Endothelial cell (in vitro differentiated cells): Measurements from ENCODE around the gene NAA38. TPM values are rescaled to one million over a fixed set of nuclear protein-coding genes. Genes with fewer than 3 reads are reported as not detected.

Experiments
- DNase-seq: peaks from one replicate; pipeline ENCODE4 v3.0.0; 2021; ENCODE audit warnings: low spot score
- H3K27ac Mint-ChIP-seq: one replicate; pipeline ENCODE4 v1.8.0; 2021; ENCODE audit warnings: mixed read lengths, inconsistent platforms; ENCODE audit not compliant: unreplicated experiment
- H3K27me3 Mint-ChIP-seq: one replicate; pipeline ENCODE4 v1.8.0; 2021; ENCODE audit warnings: mild to moderate bottlenecking, moderate library complexity, mixed read lengths, inconsistent platforms; ENCODE audit not compliant: unreplicated experiment
- H3K36me3 Mint-ChIP-seq: one replicate; pipeline ENCODE4 v1.8.0; 2021; ENCODE audit warnings: mild to moderate bottlenecking, low read depth, mixed read lengths, inconsistent platforms; ENCODE audit not compliant: unreplicated experiment
- H3K4me1 Mint-ChIP-seq: one replicate; pipeline ENCODE4 v1.8.0; 2021; ENCODE audit warnings: mild to moderate bottlenecking, mixed read lengths, inconsistent platforms; ENCODE audit not compliant: unreplicated experiment
- H3K4me3 Mint-ChIP-seq: one replicate; pipeline ENCODE4 v1.8.0; 2021; ENCODE audit warnings: mild to moderate bottlenecking, mixed read lengths, inconsistent platforms; ENCODE audit not compliant: unreplicated experiment
- H3K9me3 Mint-ChIP-seq: one replicate; pipeline ENCODE4 v1.8.0; 2021; ENCODE audit warnings: mixed read lengths, inconsistent platforms; ENCODE audit not compliant: unreplicated experiment
- CTCF ChIP-seq: fragments of 200-600 bp; sonication (generic); IDR thresholded peaks from one replicate; pipeline ENCODE4 v1.5.0; 2021; ENCODE audit warnings: antibody characterized with exemption; ENCODE audit not compliant: unreplicated experiment
- total RNA-seq: library from RNA; stranded (reverse); fragmentation: NEBNext Ultra II Directional; extraction: Animal tissue kit (Norgen Biotek cat#: 25700); gene quantifications from one replicate; pipeline ENCODE4 v1.2.1, GENCODE V29; 2021; ENCODE audit not compliant: unreplicated experiment

The NAA38 gene
- total RNA-seq, 1 donor from 2014 or later: 97.9 TPM

- H3K9me3 Mint-ChIP-seq: no peaks in the 10 kb centered on the region
- H3K36me3 Mint-ChIP-seq: peaks cover 23% of the 10 kb centered on the region
- peak overlapping the region; percentile 99 for H3K27ac Mint-ChIP-seq
- DNase-seq: no peak
- TF ChIP-seq CTCF: no peak
- peak overlapping the region; percentile 99 for H3K4me3 Mint-ChIP-seq
- H3K27me3 Mint-ChIP-seq: peaks cover 22% of the 10 kb centered on the region
- peaks cover 43% of the 10 kb centered on the region for H3K4me1 Mint-ChIP-seq
Measured at GRCh38 chr17:7843257-7843535, 14.2 kb downstream of the NAA38 start.

GRCh38 chr17:7842380-7843256 lies 14.7 kb downstream of the NAA38 start:
- Mint-ChIP-seq H3K36me3 (peaks cover 22% of the 10 kb centered on the region), H3K4me3 (peak overlapping the region; percentile 99), H3K27ac (peak overlapping the region; percentile 99), H3K4me1 (peaks cover 45% of the 10 kb centered on the region), H3K27me3 (peaks cover 25% of the 10 kb centered on the region), H3K9me3 (no peaks in the 10 kb centered on the region)
- DNase-seq: peak; percentile 58
- TF ChIP-seq CTCF: no peak

GRCh38 chr17:7841915-7842379 lies 15.4 kb downstream of the NAA38 start:
- Mint-ChIP-seq H3K27ac (peak overlapping the region; percentile 99), H3K9me3 (no peaks in the 10 kb centered on the region), H3K4me3 (peak overlapping the region; percentile 99), H3K27me3 (peaks cover 31% of the 10 kb centered on the region), H3K36me3 (peaks cover 20% of the 10 kb centered on the region), H3K4me1 (peaks cover 52% of the 10 kb centered on the region)
- TF ChIP-seq CTCF: no peak
- DNase-seq: peak; percentile 92

- peak; percentile 59 for DNase-seq
Measured at GRCh38 chr17:7841396-7841914, 15.9 kb downstream of the NAA38 start.

More at GRCh38 chr17:7841396-7841914, 15.9 kb downstream of the NAA38 start:
- no peaks in the 10 kb centered on the region for H3K9me3 Mint-ChIP-seq
- no peak for TF ChIP-seq CTCF
- H3K27ac Mint-ChIP-seq: peak overlapping the region; percentile 90
- H3K36me3 Mint-ChIP-seq: peaks cover 17% of the 10 kb centered on the region
- peak overlapping the region; percentile 95 for H3K4me3 Mint-ChIP-seq
- H3K27me3 Mint-ChIP-seq: peaks cover 33% of the 10 kb centered on the region
- peaks cover 56% of the 10 kb centered on the region for H3K4me1 Mint-ChIP-seq
